SK-N-DZ (cell line): ENCODE data around the gene STK32C.
A peak's percentile ranks its signal among the peaks of the same experiment; 100 is the strongest.

Experiments used
- DNase-seq: peaks from one replicate; pipeline ENCODE4 v3.0.0-alpha.2; 2015; ENCODE audit warnings: low spot score

Gene STK32C

GRCh38 chr10:132199268-132199853 is 108.4 kb downstream of the STK32C start:
- DNase-seq = no peak

DNA sequence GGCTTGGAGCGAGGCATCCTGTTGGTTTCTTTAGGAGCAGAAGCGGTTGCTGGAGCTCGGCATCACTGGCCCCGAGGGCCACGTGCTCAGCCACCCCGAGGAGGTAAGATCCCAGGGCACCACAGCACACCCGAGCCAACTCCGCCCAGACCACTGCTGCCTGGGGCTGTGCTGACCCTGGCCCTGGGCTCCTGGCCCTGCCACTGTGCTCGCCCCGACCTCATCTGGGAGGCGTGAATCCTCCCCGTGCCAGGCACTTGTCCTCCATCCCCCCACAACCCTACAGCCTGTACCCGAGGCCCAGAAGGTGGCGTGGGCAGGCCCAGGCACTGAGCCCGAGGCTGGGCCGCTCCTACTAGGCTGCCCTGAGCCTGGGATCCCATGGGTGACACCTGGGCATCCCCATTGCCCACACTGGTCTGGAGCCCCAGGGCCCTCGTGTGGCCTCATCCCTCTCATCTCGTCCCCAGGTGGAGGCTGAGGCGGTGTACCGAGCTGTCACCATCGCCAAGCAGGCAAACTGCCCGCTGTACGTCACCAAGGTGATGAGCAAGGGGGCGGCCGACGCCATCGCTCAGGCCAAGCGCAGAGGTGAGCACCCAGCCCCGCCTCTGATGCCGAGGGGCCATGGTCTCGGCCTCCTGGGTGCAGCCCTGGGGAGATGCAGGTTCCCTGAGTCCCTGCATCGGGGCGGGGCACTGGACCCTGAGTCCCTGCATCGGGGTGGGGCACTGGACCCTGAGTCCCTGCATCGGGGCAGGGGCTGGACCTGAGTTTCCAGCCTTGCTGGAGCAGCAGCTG is 109.2 kb downstream of the STK32C start:
- DNase-seq = no peak

DNA sequence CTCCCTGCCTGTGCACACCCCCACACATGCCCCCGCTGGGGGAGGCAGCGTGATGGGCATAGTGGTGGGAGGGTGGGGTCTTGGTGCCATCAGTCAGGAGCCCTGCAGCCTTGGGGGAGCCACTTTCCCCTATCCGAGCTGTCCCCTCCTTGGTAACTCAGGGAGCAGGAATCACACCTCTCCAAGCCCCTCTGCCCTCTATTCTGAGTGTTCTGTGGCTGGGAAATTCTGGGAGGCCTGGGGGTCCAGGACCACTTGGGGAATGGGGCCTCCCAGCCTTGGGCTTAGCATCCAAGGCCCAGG is 109.7 kb downstream of the STK32C start:
- no peak for DNase-seq

- no peak for DNase-seq
These were observed 110.3 kb downstream of the STK32C start for GRCh38 chr10:132197271-132198067.

DNA sequence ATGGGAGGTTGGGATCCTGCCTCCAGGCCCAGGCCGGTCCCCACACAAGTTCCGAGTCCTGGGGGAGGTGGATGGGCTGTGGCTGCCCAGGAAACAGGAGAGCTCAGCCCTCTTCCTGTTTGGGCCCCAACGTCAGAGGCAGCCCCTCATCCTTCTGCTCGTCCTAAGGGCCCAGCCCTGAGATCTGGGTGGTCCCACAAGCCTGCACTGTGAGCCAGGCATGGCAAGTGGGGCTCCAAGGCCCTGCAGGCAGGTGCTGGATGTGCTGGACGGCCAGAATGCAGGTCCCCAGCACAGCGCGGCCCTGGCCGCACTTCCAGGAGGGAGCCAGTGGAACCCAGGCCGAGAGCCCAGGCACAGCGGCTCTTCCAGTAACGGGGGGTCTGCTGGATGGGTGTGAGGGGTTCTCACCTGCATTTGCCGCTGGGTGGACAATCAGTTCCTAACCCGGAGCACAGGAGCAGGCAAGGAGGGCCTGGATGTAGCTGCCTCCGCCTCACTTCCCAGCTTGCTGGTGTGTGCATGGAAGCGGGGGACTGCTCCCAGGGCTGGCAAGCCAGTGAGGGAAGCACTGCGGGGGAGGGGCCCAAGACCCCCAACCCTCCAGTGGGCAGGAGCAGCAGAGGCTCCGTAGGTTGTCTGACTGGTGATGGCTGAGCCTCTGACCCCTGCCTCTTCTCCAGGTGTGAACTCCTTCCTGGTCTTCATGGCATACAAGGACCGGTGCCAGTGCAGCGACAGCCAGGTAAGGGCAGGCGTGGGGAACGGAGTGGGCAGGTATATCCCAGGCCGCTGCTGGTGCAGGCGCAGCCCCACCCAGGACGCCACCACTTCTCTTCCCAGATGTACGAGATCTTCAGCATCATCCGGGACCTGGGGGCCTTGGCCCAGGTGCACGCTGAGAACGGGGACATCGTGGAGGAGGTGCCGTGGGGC is 111.3 kb downstream of the STK32C start:
- no peak for DNase-seq

DNA sequence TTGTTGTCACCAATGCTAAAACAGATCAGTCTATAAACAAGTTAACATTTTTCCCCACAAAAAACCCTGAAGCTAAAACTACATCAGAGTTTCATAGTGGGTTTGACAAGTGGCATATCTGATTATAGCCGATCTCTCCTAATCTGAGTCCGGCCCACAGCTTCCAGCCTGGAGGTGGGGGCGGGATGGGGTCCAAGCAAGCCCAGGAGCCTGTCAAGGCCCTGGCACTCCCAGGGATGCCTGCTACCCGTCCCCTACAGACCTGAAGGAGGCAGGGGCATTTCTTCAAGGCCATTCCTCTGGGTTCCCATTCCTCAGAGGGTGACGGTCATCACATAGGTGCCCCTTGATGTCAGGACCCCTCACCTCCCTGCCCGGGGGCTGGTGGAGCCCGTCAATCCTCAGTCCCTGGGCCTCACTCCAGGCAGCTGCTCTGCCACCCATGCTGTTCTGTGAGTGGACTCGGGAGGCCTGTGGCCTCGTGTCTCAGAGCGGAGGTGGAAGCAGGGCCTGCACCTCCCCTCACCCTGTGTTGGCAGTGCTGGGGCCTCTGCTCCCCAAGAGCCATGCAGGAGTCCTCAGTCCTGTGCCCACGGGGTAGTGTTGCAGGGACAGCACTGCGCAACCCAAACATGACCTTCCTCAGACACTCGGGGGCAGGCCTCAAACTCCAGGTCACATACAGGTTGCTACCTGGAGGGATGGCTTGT is 112.2 kb downstream of the STK32C start:
- no peak for DNase-seq

GRCh38 chr10:132194726-132195125 is 113.0 kb downstream of the STK32C start:
- no peak for DNase-seq

DNA sequence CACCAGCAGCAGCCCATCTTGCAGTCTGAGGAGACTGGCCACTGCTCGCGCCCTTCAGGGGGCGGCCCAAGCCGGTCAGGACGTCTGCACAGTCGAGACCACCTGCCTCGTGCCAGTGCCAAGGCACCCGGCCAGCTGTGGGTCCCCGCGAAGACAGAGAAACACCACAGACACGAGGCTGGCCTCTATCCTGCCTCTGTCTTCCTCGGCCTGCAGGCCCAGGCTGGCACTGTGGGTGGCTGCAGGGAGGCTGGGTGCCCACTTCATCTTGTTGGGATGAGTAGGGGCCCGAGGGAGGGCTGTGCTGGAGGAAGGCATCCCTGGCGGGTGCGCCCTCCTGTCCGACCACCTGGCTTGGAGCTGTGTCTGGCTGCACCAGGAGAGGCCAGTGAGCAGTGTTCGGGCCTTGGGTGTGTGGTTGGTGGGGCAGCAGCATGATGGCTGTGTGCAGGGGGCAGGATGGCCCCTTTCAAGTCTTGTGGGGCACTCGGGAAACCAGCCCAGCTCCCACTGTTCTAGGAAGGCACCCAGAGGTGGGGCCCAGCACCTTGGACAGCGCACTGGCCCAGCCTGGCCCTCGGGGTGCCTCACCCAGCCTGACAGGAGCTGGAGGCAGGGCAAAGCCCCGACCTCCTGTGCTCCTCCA is 113.7 kb downstream of the STK32C start:
- no peak for DNase-seq

- no peak for DNase-seq
These were observed 114.6 kb downstream of the STK32C start for GRCh38 chr10:132192991-132193665.

DNA sequence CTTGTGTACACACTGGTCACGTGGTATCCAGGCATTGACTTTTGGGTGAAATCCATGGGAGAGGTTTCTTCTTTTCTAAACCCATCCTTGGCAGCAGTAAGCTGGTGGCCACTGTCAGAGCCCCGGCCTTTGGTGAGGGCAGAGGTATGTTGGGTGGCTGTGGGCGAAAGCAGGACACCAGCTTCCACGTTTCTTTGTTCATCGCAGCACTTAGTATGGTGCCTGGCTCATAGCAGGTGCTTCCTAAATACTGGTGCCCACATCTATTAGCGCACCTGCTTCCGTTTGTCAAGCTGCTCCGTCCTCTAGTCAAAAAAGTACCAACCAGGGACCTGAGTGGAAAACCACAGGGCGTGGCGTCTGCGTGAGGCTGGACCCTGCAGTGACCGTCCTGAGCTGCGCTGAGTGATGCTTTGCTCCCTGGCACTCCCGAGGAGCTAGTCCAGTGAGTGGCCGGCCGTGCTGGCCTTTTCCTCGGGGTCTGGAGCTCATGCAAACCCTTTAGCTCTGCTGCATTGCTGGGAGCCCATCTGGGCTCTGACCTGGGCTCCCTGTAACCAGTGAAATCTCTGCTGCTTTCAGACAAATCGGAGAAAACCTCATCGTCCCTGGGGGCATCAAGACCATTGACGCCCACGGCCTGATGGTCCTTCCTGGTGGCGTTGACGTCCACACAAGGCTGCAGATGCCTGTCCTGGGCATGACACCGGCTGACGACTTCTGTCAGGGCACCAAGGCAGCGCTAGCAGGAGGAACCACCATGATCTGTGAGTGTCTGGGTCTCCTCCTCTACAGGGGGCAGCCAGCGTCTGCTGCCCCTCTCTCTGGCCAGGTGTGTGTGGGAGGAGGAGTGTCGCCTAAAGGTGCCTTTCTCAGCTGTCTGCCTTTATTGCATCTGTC is 115.4 kb downstream of the STK32C start:
- DNase-seq = no peak

DNA sequence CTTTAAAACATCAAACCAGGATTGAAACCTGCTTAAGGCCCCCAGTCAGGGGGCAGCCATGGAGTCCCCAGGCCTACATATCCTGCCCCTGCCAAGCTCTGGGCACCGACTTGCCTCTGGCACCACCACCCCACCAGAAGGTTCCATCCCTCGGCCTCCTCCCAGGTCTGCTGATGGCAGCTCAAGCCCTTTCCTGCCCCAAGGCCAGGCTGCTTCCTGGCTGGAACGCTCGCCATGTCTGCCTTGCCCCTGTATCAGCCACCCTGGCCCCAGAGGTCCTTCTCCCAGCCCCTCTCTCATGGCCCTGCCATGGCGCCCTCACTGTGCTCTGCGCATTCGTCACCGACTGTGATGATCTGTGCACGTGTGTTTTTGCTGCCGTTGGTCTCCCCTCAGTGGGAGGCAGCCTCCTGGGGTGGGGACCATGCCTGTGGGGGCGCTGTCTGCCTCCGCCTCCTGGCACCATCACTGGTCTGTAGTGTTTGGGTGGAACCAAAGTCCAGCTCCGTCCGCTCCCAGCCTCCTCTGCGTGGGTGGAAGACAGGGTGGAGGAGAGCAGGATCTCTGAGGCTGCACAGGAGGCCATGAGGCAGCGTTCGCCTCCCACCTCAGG is 117.8 kb downstream of the STK32C start:
- DNase-seq = no peak

GRCh38 chr10:132189016-132189415 is 118.7 kb downstream of the STK32C start:
- DNase-seq = no peak

DNA sequence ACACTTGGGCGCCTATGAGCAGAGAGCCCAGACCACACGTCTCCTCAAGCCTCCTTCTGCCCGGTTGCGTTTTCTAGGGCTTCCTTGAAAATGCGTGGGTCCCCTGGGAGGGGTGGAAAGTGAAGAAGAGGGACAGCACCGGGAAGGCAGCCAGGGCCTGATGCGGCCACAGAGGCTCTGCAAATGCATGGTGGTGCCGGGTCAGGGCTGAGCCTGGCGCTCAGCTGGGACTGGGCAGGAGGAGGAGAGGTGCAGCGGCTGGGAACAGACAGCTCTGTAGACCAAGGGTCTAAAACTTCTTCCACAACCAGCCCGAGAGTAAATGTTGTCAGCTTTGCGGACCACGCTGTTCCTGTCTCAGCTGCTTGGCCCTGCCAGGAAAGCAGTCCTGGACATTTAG is 119.4 kb downstream of the STK32C start:
- DNase-seq = no peak

GRCh38 chr10:132187430-132188138 is 120.2 kb downstream of the STK32C start:
- DNase-seq = no peak

DNA sequence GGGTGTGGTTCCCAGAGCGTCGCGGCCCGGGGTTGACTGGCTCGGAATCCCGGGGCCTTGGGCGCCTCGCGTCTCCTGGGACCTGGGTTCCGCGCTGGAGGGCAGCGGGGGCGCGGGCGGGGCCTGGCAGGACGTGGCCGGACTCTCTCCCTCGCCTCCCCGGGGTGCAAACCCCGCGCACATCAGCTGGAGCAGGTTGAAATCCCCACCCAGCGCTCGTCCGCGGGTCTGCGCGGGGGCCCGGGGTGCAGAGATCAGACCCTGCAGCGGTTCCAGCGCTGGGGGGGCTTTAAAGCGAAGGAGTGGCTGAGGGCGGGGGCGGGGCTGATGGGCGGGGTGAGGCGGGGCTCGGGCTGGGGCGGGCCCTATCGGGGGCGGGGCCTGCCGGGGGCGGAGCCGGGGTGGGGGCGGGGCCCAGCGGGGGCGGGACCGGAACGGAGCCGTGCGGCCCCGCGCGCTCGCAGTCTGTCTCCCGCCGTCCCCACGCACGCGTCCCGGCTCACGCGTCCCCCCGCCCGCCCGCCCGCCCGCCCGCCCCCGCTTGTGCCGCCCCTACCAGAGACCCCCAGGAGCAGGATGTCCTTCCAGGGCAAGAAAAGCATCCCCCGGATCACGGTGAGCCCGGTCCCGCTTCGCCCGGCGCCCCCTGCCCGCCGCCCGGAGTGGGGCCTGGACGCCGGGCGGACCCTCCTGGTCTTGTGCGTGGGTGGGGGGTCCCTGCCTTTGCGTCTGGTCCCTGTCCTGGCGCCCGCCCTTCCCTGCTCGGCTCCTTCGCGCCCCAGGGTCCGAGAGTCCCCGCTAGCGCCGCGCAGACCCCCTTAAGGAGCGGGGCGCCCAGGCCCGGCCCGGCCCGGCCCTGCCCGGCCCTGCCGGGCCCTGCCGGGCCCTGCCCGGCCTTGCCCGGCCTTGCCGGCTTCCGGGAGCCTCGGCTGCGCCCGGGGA is 121.0 kb downstream of the STK32C start, which contains the start of gene DPYSL4:
DPYSL4 (plus strand) TSS at position 461 of the 942 bp plus-strand sequence; CDS start at position 577, 116 bp downstream.
- DNase-seq = peak; percentile 55
